Suprapubic skin (tissue), 4 donors: ENCODE measurements around the gene PGAP1.

ENCODE experiments used
- EP300 ChIP-seq: sonication (generic); formaldehyde crosslinking; IDR thresholded peaks from one replicate; pipeline ENCODE4 v1.6.1; 2017; ENCODE audit warnings: antibody characterized with exemption
- POLR2A ChIP-seq, 2 donors: fragments of 450-650 bp; IDR thresholded peaks; one replicate each; pipeline ENCODE4 v1.6.1; 2017; ENCODE audit warnings: antibody characterized with exemption in 2 of 2, mild to moderate bottlenecking in 2 of 2, moderate library complexity in 2 of 2
- POLR2AphosphoS5 ChIP-seq, 3 donors: sonication (generic); formaldehyde crosslinking; IDR thresholded peaks; one replicate each; pipeline ENCODE4 v1.6.1; 2017; ENCODE audit warnings: antibody characterized with exemption in 3 of 3
- TF ChIP-seq, protein P1 (sequence below), 2 donors: fragments of 200-600 bp in 1 of 2; fragments of 450-650 bp in 1 of 2; sonication (generic) in 1 of 2; IDR thresholded peaks; one replicate each; pipeline ENCODE4 v1.5.1; 2016 to 2019; ENCODE audit warnings: antibody characterized with exemption in 2 of 2, mild to moderate bottlenecking in 1 of 2, moderate library complexity in 1 of 2

DNA sequence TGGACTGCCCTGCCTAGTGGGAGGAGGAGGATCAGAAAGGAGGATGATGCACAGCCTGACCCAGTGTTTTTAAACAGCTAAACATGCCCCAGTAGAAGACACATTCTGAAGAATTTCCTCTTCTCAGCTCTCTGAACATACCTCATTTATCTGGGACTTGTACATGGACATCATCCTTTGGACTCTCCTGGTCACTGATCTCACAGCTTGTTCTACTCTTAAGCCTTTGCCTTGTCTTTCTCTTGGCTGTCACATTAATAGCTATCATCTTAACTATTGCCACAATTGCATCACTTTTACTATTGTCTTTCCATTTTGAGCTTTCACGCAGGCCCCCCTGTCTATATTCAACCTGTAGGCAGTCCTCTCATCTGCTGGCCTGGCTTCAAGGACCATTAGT lies 42.0 kb upstream of the PGAP1 start:
- TF ChIP-seq POLR2A (IDR thresholded peaks at IDR 0.05) = no peak
- TF ChIP-seq, protein P1, sequence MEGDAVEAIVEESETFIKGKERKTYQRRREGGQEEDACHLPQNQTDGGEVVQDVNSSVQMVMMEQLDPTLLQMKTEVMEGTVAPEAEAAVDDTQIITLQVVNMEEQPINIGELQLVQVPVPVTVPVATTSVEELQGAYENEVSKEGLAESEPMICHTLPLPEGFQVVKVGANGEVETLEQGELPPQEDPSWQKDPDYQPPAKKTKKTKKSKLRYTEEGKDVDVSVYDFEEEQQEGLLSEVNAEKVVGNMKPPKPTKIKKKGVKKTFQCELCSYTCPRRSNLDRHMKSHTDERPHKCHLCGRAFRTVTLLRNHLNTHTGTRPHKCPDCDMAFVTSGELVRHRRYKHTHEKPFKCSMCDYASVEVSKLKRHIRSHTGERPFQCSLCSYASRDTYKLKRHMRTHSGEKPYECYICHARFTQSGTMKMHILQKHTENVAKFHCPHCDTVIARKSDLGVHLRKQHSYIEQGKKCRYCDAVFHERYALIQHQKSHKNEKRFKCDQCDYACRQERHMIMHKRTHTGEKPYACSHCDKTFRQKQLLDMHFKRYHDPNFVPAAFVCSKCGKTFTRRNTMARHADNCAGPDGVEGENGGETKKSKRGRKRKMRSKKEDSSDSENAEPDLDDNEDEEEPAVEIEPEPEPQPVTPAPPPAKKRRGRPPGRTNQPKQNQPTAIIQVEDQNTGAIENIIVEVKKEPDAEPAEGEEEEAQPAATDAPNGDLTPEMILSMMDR (IDR thresholded peaks at IDR 0.05) = no peak
- no peak for TF ChIP-seq POLR2AphosphoS5 (IDR thresholded peaks at IDR 0.05)
- no peak for TF ChIP-seq EP300
